ENCODE data around the gene DCUN1D3.

GRCh38 chr16:20923876-20924275 lies 23.7 kb upstream of the DCUN1D3 start:
- TF ChIP-seq GATA3 (IDR thresholded peaks at IDR 0.05; ENCODE audit: low read depth, low read length) (no peak), GATA2 (IDR thresholded peaks at IDR 0.05; ENCODE audit: low read depth, low read length) (no peak)

Data from SH-SY5Y (cell line).